Panc1 (cell line): ENCODE measurements around the gene C13orf46. TPM values are rescaled to one million over a fixed set of nuclear protein-coding genes. Genes with fewer than 3 reads are reported as not detected.
A peak's percentile ranks its signal among the peaks of the same experiment; 100 is the strongest.

Source experiments
- ATAC-seq: fragments of 200-7000 bp; cut with Tn5 transposase; 2 replicates; pipeline ENCODE4 v1.9.1; 2020; ENCODE audit warnings: mild to moderate bottlenecking, moderate library complexity
- BruUV-seq: library from RNA; stranded (reverse); fragments of 400-500 nt; replicated peaks from 2 replicates; lab custom pipeline; 2021; lab: Mats Ljungman, UMichigan
- CTCF ChIA-PET: fragments of 300-600 bp; sonication (Branson Sonifier 250); formaldehyde crosslinking; loops from one replicate; lab custom pipeline; 2022; ENCODE audit warnings: antibody characterized with exemption; lab: Charles Lee
- POLR2A ChIA-PET: fragments of 300-600 bp; sonication (Branson Sonifier 250); formaldehyde crosslinking; loops from one replicate; lab custom pipeline; 2022; ENCODE audit warnings: antibody characterized with exemption; lab: Charles Lee
- DNase-seq: peaks from one replicate; pipeline ENCODE4 v3.0.0-alpha.2; 2010; ENCODE audit warnings: low read depth, low spot score
- H3K27ac ChIP-seq: 2 replicates; pipeline ENCODE4 v1.5.1; 2011; ENCODE audit warnings: mild to moderate bottlenecking, low read length, inconsistent platforms
- H3K27me3 ChIP-seq: fragments of 200-500 bp; sonication (Bioruptor generic); 2 replicates; pipeline ENCODE4 v1.6.0; 2014; ENCODE audit warnings: low read length, inconsistent platforms; ENCODE audit not compliant: control insufficient read depth, insufficient read depth
- H3K36me3 ChIP-seq: fragments of 200-500 bp; sonication (Bioruptor generic); 2 replicates; pipeline ENCODE4 v1.5.1; 2014; ENCODE audit warnings: inconsistent platforms, mild to moderate bottlenecking, low read length, moderate library complexity; ENCODE audit not compliant: control insufficient read depth, insufficient read depth
- H3K4me1 ChIP-seq: 2 replicates; pipeline ENCODE4 v1.5.1; 2011; ENCODE audit warnings: inconsistent platforms, mild to moderate bottlenecking, low read length, moderate library complexity; ENCODE audit not compliant: control insufficient read depth, insufficient read depth
- H3K4me3 ChIP-seq, 2 experiments: 2 replicates each; pipeline ENCODE4 v1.5.1; 2011 to 2012; ENCODE audit warnings: low read depth in 2 of 2, low read length in 2 of 2, mild to moderate bottlenecking in 2 of 2, inconsistent platforms in 1 of 2, moderate library complexity in 1 of 2
- H3K9me3 ChIP-seq: fragments of 200-500 bp; sonication (Bioruptor generic); 2 replicates; pipeline ENCODE4 v1.5.1; 2014; ENCODE audit warnings: low read depth, mild to moderate bottlenecking, inconsistent platforms, low read length, moderate library complexity; ENCODE audit not compliant: control insufficient read depth, insufficient read depth
- POLR2AphosphoS5 ChIP-seq: IDR thresholded peaks from 2 replicates; pipeline ENCODE4 v1.6.1; 2012; ENCODE audit warnings: mild to moderate bottlenecking, low read depth, low read length, moderate library complexity
- SIN3A ChIP-seq: IDR thresholded peaks from 2 replicates; pipeline ENCODE4 v1.6.1; 2012; ENCODE audit warnings: low read depth, mild to moderate bottlenecking, low read length, moderate library complexity, borderline replicate concordance; ENCODE audit not compliant: insufficient read depth
- TCF7L2 ChIP-seq: IDR thresholded peaks from 2 replicates; pipeline ENCODE4 v1.6.1; 2011; ENCODE audit warnings: mild to moderate bottlenecking, low read depth, low read length, inconsistent platforms
- in situ Hi-C: cut with HindIII; loops from 2 replicates; pipeline ENCODE4 v1.10.0; 2016; ENCODE audit warnings: low sequenced_read_pairs, low pct_unique_long_range_greater_than_20kb
- intact Hi-C: fragments of 100-400 bp; cut with micrococcal nuclease; formaldehyde crosslinking; loops from one replicate; pipeline ENCODE4 v1.10.0; 2022; ENCODE audit not compliant: unreplicated experiment
- total RNA-seq: library from RNA; stranded (reverse); gene quantifications from one replicate; pipeline ENCODE4 v1.2.1, GENCODE V29; 2021; ENCODE audit not compliant: unreplicated experiment
- TF ChIP-seq, protein P1 (sequence below): fragments of 450-650 bp; IDR thresholded peaks from 2 replicates; pipeline ENCODE4 v1.5.1; 2017; ENCODE audit warnings: mild to moderate bottlenecking
- TF ChIP-seq, protein P2 (sequence below), 2 experiments: IDR thresholded peaks; 2 replicates each; pipeline ENCODE4 v1.6.1; 2011 to 2012; ENCODE audit warnings: low read depth in 2 of 2, control low read depth in 1 of 2, low read length in 1 of 2, mild to moderate bottlenecking in 1 of 2, moderate library complexity in 1 of 2; ENCODE audit not compliant: insufficient read depth in 1 of 2

Gene C13orf46
- total RNA-seq, 1 experiment from 2014 or later = 2.6 TPM

DNA sequence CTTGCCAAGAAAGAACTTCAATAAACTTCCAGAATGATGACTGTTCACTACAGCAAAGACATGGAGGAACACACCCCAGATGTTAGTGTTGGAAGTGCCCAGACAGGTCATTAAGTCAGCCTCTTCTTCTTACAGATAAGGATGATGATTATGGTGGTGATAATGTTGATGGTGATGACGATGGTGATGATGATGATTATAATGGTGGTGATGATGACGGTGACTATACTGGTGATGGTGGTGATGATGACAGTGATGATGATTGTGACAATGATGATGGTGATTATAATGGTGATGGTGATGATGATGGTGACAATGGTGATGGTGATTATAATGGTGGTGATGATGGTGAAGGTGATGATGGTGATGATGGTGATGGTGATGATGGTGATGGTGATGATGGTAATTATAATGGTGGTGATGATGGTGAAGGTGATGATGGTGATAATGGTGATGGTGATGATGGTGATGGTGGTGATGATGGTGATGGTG, 8.4 kb downstream of the C13orf46 start:
- DNase-seq (no peak), ATAC-seq (no peak)
- intact Hi-C loops = no loop called here
- TSS peak; percentile 11 for BruUV-seq
- no peaks in the 10 kb centered on the region for H3K9me3 ChIP-seq
- POLR2A ChIA-PET = no interaction called here
- H3K36me3 ChIP-seq = no peaks in the 10 kb centered on the region
- in situ Hi-C loops = no loop called here
- no peaks in the 10 kb centered on the region for H3K27me3 ChIP-seq
- H3K27ac ChIP-seq = no peak overlapping the region
- H3K4me3 ChIP-seq = no peak overlapping the region
- CTCF ChIA-PET = no interaction called here
- TF ChIP-seq TCF7L2 = no peak
- TF ChIP-seq, protein P1, sequence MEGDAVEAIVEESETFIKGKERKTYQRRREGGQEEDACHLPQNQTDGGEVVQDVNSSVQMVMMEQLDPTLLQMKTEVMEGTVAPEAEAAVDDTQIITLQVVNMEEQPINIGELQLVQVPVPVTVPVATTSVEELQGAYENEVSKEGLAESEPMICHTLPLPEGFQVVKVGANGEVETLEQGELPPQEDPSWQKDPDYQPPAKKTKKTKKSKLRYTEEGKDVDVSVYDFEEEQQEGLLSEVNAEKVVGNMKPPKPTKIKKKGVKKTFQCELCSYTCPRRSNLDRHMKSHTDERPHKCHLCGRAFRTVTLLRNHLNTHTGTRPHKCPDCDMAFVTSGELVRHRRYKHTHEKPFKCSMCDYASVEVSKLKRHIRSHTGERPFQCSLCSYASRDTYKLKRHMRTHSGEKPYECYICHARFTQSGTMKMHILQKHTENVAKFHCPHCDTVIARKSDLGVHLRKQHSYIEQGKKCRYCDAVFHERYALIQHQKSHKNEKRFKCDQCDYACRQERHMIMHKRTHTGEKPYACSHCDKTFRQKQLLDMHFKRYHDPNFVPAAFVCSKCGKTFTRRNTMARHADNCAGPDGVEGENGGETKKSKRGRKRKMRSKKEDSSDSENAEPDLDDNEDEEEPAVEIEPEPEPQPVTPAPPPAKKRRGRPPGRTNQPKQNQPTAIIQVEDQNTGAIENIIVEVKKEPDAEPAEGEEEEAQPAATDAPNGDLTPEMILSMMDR = no peak
- TF ChIP-seq, protein P2, sequence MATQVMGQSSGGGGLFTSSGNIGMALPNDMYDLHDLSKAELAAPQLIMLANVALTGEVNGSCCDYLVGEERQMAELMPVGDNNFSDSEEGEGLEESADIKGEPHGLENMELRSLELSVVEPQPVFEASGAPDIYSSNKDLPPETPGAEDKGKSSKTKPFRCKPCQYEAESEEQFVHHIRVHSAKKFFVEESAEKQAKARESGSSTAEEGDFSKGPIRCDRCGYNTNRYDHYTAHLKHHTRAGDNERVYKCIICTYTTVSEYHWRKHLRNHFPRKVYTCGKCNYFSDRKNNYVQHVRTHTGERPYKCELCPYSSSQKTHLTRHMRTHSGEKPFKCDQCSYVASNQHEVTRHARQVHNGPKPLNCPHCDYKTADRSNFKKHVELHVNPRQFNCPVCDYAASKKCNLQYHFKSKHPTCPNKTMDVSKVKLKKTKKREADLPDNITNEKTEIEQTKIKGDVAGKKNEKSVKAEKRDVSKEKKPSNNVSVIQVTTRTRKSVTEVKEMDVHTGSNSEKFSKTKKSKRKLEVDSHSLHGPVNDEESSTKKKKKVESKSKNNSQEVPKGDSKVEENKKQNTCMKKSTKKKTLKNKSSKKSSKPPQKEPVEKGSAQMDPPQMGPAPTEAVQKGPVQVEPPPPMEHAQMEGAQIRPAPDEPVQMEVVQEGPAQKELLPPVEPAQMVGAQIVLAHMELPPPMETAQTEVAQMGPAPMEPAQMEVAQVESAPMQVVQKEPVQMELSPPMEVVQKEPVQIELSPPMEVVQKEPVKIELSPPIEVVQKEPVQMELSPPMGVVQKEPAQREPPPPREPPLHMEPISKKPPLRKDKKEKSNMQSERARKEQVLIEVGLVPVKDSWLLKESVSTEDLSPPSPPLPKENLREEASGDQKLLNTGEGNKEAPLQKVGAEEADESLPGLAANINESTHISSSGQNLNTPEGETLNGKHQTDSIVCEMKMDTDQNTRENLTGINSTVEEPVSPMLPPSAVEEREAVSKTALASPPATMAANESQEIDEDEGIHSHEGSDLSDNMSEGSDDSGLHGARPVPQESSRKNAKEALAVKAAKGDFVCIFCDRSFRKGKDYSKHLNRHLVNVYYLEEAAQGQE (IDR thresholded peaks at IDR 0.05; ENCODE audit: insufficient read depth in 1 of 2, low read depth in 2 of 2, low read length in 1 of 2) = no peak
- no peak for TF ChIP-seq POLR2AphosphoS5
- TF ChIP-seq SIN3A = no peak
- H3K4me1 ChIP-seq = no peaks in the 10 kb centered on the region

DNA sequence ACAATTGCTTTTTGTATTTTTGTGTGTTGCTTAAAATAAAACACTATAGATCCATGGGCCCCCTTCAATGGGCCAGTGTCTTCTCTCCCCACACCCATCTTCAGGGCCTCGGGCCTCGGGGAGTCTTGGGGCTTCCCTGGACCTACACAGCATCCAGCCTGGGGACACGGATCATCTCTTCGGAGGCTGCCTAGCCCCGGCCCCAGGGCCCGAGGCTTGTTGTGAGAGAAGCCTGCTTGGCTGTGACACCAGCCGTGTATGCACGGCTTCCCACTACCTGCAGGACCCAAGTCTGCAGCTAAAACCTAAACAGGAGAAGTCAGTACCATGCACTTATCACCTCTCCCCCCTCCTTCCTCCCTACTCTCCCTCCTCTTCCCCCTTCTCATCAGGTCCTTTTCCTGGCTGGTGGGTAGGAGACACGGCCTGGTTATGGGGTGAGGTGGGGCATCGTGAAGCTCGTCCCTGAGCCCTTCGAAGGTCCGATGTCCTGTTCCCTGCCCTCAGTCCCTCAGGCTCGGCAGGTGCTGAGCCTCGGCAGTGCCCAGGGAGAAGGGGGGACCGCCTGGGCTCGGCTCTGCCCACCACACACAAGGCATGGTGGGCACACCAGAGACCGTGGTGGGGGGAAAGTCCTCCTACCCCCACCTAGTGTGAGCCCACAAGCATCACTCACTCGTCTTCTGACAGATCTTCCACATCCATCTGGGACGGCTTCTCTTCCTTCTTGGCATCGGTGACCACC, 9.5 kb downstream of the C13orf46 start:
- no TSS peak for BruUV-seq
- no peak overlapping the region for H3K4me3 ChIP-seq
- H3K36me3 ChIP-seq = no peaks in the 10 kb centered on the region
- H3K27ac ChIP-seq = no peak overlapping the region
- H3K4me1 ChIP-seq = no peaks in the 10 kb centered on the region
- H3K9me3 ChIP-seq = no peaks in the 10 kb centered on the region
- in situ Hi-C loops (no loop called here), intact Hi-C loops (no loop called here)
- CTCF ChIA-PET = no interaction called here
- no peak; the same call in 1 of the 2 replicates for ATAC-seq
- POLR2A ChIA-PET = no interaction called here
- TF ChIP-seq TCF7L2 = no peak
- TF ChIP-seq, protein P1 = no peak
- TF ChIP-seq POLR2AphosphoS5 = no peak; the same call in 1 of the 2 replicates
- TF ChIP-seq SIN3A = no peak
- TF ChIP-seq, protein P2 (IDR thresholded peaks at IDR 0.05; ENCODE audit: insufficient read depth in 1 of 2, low read depth in 2 of 2, low read length in 1 of 2) = no peak
- no peak for DNase-seq
- H3K27me3 ChIP-seq = no peaks in the 10 kb centered on the region
